DMS53 (cell line): ENCODE data around the gene CHRNB4.

Experiments used
- DNase-seq: peaks from one replicate; lab custom pipeline; 2025; lab: John Stamatoyannopoulos, UW

Gene CHRNB4

DNA sequence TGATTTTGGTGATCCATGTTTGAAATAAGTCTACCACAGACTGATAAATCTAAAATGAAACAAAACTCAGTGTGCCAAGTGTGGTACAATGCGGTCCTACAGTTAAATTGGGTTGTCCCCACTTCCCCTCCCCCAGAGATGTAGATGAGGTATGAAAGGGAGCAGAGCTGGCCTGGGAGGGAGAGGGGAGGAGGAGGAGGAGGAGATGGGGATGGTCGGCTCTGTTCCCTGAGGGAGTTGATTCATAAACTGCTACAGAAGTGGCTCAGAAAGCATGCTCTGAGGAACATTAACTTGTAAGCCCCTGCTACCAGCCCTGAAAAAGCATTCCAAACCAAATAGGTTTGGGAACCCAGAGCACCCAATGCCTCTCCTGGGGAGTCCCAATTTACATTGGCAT is 28.0 kb upstream of the CHRNB4 start:
- no peak for DNase-seq

DNA sequence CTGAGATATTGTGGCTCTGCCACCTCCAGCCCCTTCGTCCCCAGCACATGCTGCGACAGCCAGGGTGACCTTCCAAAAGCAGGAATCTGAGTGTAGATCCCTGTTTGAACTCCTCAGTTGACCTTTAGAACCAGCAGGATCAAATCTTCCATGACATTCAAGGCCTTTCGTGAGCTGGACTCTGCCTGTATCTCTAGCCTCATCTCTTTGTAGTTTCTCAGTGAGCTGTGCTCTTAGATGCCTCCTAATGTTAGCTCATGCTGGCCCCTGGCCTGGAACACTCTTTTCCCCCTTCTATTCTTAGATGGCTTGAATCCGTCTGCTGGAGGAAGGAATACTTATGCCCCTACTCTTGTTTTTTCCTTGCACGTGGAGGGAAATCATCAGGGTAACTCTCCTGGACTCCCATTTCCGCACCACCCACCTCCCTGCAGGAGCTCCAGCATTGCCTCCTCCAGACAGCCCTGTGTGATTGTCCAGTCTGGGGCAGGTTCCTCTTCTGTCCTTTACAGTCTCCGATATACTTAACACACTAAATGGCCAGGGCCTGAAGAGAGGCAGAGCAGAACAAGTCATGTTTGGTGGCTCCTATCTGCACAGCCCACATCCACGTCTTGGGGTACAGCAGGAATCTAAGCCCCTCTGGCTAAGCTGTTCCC is 26.7 kb upstream of the CHRNB4 start:
- no peak for DNase-seq

DNA sequence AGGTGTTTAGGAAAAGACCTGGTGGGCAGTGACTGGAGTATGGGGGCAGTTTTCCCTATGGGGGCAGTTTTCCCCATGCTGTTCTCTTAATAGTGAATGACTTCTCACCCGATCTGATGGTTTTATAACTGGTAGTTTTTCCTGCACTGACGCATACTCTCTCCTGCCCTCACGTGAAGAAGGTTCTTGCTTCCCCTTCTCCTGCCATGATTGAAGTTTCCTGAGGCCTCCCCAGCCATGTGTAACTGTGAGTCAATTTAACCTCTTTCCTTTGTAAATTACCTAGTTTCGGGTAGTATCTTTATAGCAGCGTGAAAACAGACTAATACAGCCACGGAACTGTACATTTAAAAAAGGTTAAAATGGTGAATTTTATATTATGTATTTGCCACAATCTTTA is 25.0 kb upstream of the CHRNB4 start:
- DNase-seq: no peak

DNA sequence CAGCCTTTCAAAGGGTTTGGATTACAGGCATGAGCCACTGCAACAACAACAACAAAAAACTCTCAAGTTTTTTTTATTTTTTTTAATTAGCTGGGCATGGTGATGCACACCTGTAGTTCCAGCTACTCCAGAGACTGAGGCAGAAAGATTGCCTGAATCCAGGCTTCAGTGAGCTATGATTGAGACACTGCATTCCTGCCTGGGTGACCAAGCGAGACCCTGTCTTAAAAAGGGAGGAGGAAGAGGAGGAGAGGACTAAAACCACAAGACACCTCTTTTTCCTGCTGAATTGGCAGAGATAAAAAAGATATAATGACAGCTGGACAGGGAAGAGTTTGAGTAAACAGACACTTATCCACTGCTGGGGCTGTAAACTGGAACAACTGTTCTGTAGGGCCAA is 22.7 kb upstream of the CHRNB4 start:
- DNase-seq: no peak

GRCh38 chr15:78662028-78662427 is 21.0 kb upstream of the CHRNB4 start:
- DNase-seq: no peak

DNA sequence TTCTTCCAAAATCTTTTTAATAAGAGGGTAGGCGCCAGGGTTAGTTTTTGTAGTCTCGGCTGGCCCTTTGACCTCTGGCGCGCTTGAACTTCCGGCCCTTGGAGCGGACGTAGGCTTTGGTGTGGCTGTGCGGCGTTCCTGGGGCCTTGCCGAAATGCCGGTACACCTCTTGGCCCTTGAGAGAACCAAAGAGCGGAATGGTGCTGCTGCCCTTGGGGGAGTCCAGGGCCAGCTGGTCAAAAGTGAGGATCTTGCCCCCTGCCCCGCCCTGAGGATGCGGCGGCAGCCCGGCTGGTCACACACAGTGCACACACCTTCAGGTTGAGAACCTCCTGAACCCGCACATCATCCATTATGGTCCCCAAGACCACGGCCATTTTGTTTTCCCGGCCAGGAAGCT is 20.0 kb upstream of the CHRNB4 start:
- DNase-seq: no peak

GRCh38 chr15:78660584-78660983 is 19.6 kb upstream of the CHRNB4 start:
- no peak for DNase-seq

GRCh38 chr15:78658823-78659222 is 17.8 kb upstream of the CHRNB4 start:
- no peak for DNase-seq

GRCh38 chr15:78654272-78654671 is 13.3 kb upstream of the CHRNB4 start:
- DNase-seq: no peak

GRCh38 chr15:78651930-78652615 is 11.1 kb upstream of the CHRNB4 start:
- DNase-seq: no peak

DNA sequence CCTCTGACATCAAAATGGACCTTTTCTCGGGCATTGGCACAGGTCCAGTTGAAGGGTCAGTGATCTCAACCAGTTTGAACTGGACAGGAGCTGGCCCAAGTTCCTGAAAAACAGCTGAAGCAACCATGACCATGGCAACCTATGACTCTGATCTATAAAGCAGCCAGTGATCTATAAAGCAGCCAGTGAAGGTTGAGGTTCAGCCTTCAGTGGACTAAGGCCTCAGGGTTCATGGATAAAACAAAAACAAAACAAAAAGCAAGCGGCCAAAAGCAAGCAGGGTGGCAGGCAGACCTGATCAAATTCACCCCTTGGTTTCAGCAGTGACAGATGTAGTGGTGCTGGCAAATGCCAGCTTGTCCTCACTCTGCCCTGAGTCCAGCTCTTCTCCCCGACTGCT is 10.0 kb upstream of the CHRNB4 start:
- no peak for DNase-seq

DNA sequence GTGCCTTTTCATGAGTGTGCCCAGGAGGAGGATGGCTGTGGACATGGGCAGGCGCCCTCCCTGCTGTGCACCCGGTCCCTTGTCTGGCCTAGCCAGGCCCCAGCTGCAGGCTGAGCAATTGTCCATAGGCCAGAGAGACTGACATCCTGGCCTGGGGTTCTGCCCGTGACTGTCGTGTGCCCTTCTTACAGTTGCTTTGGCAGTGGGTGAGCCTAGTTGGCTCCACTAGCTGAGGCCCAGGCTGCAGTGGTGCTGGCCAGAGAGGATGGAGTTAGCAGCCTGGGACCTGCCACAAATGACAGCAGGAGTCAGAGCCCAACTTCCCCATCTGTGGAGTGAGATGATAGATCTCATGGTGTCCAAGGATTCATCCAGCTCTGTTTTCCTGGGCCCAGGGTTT is 9.0 kb upstream of the CHRNB4 start:
- no peak for DNase-seq

- no peak for DNase-seq
Observed at GRCh38 chr15:78645009-78645408, 4.0 kb upstream of the CHRNB4 start.

GRCh38 chr15:78642331-78642730 is 1.3 kb upstream of the CHRNB4 start:
- no peak for DNase-seq

- no peak for DNase-seq
Observed at GRCh38 chr15:78641749-78642275, 802 bp upstream of the CHRNB4 start.

DNA sequence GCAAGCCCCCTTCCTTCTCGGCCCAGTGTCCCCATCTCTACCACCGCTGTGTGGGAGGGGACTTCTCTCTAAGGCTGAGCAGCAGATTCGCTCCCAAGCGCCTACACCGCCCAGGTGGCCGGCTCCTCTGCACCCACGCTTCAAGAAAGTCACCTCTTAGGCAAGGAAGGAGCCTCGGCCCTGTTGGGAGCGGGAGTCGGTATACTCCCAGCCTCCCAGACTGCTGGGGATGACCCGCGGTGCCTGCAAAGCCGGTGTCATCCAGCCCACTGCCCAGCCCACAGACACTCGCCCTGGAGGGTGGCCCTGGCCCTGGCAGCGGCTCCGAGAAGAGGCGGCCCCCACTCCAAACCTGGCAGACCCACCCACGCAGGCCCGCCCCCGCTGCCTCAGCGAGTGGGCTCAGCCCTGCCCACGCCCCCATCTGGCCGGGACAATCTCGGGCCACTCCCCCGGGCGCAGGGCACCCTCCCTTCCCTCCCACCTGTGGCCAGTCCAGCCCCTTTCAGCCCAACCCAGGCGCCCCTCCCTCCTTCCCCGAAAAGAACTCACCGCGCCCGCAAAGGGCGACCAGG is 396 bp downstream of the CHRNB4 start:
- DNase-seq: peak; percentile 47

- DNase-seq: peak; percentile 71
Observed at GRCh38 chr15:78638658-78639314, 2.2 kb downstream of the CHRNB4 start.

DNA sequence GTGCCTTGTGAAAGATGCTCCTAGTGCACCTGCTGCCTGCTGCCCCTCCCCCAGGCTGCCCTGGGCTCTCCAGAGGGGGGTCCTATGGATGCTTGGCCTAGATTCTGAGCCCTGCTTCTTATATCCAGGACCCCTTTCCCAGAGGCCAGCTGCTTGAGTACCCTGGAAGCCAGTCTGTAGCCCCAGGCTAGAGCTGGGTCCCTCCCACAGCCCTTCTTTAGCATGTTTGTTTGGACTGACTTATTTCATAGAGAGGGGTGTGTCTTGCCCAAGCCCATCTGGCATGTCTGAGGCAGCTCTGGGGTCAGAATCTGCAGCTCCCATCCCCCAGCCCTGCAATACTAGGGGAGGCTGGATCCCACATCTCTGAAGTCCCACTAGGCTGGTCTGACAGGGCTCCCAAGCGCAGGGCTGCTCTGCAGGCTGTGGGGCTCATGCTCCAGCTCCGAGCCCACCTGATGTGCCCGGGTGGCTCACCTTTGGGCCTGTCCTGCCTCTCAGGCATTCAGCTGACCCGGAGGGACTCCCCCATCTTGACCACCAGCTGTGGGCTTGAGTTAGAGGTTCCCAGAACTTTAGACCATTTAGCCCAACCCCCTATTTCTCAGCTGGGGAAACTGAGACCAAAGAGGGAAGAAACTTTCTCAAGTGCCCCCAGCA is 3.1 kb downstream of the CHRNB4 start:
- DNase-seq: no peak

DNA sequence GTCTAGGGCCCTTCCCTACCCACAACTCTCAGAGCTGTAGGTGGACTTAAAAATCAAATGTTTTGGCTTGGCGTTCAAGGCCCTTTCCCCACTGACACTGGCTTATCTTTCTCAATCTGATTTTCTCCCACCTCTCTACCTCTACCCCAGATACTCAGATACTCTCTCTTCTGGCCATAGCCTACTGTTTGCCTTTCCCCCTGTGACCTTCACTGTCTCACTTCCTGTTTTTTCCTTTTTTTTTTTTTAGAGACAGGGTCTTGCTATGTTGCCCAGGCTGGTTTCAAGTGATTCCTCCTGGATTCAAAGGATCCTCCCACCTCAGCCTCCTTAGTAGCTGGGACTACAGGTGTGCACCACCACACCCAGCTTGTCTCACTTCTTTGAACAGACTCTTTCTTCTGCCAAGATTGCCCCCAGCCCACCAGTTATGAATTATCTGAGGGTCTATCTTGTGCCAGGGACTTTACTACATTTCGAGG is 4.6 kb downstream of the CHRNB4 start:
- DNase-seq: no peak

DNA sequence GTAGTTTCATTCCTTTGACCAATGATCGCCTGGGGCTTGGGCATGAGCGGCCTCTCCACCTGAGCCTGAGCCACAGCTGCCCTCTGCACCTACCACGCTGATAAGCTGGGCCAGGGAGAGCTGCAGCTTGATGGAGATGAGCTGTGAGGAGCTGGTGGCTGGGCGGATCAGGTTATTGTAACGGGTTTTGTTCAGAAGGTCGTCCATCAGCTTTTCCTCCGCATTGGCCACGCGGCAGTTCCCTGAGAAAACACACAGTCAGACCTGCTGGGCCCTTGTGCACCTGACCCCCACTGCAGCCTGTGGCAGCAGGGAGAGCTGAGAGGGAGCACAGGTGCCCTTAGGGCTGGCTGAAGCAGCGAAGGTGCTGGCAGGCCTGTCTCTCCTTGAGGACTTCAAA is 5.7 kb downstream of the CHRNB4 start:
- DNase-seq: no peak

GRCh38 chr15:78634210-78635145 is 6.5 kb downstream of the CHRNB4 start:
- DNase-seq: peak; percentile 35
